AG10803 (cell line): ENCODE measurements around the gene CNTNAP4.

Source experiments
- DNase-seq: peaks from one replicate; pipeline ENCODE4 v3.0.0; 2010; ENCODE audit warnings: low read depth
- H3K4me3 ChIP-seq: 2 replicates; pipeline ENCODE4 v1.5.1; 2011; ENCODE audit warnings: mild to moderate bottlenecking, low read length, control low read depth
- TF ChIP-seq, protein P1 (sequence below): conservative IDR thresholded peaks from 2 replicates; pipeline ENCODE4 v1.5.1; 2011; ENCODE audit warnings: mild to moderate bottlenecking, low read length, control low read depth, inconsistent platforms

Gene CNTNAP4

DNA sequence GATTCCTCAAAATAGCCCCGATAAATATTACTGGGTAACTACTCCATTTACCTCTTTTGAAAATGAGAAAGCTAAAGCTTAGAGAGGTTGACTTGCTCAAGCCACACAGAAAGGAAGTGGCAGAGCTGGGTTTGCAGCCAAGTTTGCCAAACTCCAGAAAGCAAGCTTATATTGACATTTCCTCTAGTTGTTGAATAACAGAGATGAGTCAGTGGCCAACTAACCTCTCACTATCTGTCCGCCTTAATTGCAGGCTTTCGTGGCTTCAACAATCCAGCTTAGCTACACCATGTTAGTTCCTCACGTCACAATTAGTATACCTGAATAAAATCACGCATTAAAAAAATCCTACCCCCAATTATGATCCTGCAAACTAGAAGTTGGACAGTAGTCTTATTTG is 151.7 kb downstream of the CNTNAP4 start:
- H3K4me3 ChIP-seq = no peak overlapping the region
- no peak for DNase-seq
- TF ChIP-seq, protein P1, sequence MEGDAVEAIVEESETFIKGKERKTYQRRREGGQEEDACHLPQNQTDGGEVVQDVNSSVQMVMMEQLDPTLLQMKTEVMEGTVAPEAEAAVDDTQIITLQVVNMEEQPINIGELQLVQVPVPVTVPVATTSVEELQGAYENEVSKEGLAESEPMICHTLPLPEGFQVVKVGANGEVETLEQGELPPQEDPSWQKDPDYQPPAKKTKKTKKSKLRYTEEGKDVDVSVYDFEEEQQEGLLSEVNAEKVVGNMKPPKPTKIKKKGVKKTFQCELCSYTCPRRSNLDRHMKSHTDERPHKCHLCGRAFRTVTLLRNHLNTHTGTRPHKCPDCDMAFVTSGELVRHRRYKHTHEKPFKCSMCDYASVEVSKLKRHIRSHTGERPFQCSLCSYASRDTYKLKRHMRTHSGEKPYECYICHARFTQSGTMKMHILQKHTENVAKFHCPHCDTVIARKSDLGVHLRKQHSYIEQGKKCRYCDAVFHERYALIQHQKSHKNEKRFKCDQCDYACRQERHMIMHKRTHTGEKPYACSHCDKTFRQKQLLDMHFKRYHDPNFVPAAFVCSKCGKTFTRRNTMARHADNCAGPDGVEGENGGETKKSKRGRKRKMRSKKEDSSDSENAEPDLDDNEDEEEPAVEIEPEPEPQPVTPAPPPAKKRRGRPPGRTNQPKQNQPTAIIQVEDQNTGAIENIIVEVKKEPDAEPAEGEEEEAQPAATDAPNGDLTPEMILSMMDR = no peak

DNA sequence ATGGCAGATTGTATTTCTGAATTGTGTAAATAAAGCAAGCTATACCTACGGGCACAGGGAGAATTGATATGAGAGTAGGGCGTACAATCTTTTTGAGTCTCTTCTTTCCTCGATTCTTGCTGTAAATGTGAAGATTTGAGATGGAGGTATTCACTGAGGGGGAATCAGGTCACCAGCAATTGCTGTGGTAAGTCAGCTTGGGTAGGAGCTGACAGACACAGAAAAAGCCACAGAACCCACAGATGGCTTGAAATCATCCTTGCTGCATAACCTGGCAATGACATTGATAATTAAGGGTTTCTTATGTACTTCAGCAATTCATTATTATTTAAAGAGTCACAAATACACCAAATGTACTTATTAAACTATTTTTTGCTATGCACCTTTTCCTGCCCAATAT is 164.2 kb downstream of the CNTNAP4 start:
- no peak for DNase-seq

DNA sequence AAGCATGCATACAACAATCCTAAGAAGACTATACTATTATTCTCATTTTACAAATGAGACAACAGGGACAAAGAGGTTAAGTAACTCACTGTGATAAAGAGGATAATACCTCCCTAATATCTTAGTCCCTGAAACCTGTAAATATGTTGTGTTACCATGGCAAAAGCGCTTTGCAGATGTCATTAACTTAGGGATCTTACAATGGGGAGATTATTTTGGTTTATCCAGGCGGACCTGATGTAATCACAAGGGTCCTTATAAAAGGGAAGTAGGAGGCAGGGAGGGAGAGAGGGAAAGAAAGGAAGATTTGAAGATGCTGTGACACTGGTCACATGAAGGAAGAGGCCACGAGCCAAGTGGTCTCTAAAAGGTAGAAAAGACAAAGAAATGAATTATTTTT is 164.7 kb downstream of the CNTNAP4 start:
- no peak overlapping the region for H3K4me3 ChIP-seq
- no peak for DNase-seq
- TF ChIP-seq, protein P1 = no peak

More for the DNA sequence above, 164.2 kb downstream of the CNTNAP4 start:
- TF ChIP-seq, protein P1 = no peak
- H3K4me3 ChIP-seq = no peak overlapping the region

DNA sequence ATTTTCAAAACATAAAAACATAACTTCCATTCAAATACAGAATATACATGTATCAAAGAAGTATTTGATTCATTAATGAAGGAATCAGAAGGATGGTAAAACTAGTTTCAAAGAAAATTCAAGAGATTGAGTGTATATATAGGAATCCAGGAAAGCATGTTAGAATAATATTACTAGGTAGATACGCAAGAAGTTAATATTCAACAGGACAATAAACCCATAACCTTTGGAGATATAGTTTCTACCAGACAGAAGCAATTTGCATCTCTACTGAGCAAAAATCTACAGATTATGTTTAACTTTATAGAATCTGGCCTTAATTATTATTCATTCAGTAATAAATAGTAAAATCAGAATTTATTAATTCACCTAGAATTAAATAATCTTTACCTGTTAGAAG is 166.8 kb downstream of the CNTNAP4 start:
- H3K4me3 ChIP-seq = no peak overlapping the region
- TF ChIP-seq, protein P1 = no peak
- no peak for DNase-seq

DNA sequence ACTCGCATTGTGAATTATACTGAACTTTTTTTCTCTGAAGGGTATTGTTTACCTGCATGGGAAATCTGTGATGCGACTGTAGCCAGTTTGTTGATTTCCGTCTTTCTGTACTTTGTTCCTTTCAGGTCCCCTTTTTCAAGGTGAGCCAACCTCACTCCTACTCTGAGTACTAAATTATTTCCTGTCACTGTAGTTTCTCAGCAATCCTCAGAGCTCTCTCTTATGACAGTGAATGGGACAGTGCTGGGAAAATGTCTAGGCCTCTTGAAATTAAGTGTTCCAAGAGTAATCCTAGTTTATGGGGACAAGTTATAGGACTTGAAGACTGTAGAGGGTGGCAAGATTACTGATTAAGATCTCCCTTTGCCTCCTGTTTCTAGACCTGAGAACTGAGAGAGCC is 167.6 kb downstream of the CNTNAP4 start:
- no peak overlapping the region for H3K4me3 ChIP-seq
- TF ChIP-seq, protein P1 = no peak
- DNase-seq = no peak

DNA sequence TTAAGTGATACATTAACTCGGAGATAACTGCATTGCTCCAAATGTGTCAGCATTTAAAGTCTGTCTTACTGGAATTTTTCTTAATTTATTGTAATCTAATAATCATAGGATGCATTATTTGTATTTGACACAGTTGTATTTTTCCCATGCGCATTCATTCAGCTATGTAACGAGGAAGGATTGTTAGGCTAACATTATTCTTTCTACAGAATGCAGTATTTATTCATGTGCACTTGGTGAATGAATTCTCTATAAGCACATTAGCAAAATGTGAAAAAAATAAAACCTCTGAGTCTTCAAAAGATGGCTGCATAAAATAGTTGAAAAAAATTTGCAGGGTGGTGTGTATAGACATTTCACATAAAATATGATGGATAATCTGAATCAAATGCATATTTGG is 168.6 kb downstream of the CNTNAP4 start:
- TF ChIP-seq, protein P1 = no peak
- no peak for DNase-seq
- H3K4me3 ChIP-seq = no peak overlapping the region

DNA sequence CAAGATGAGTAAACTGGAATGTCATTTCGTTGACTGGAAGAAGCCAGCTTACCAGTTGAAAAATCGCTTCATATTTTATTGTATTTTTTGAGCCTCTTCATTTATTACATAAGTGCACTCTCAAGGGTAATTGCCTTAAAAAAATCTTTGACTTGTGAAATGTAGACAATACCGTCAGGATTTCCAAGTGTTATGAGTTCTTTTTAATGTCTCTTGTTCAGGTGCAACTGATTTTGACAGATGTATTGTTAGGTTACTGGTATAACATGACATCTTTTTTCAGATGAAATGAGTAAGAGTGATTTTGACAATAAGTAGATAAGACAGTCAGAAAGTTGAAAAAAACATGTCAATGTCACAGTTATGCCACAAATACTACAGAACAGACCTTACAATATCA is 169.1 kb downstream of the CNTNAP4 start:
- TF ChIP-seq, protein P1 = no peak
- H3K4me3 ChIP-seq = no peak overlapping the region
- DNase-seq = no peak
